ENCODE data around the gene HEMGN. TPM values are rescaled to one million over a fixed set of nuclear protein-coding genes. Genes with fewer than 3 reads are reported as not detected.
"Not testable (repeated sequence)": the region's sequence is repeated elsewhere in the genome, so short reads cannot be mapped to it uniquely, and the experiment has no call there.

Gene HEMGN
- total and polyA plus RNA-seq, 10 donors = 0.13 to 26.6 (median 1.8) TPM

DNA sequence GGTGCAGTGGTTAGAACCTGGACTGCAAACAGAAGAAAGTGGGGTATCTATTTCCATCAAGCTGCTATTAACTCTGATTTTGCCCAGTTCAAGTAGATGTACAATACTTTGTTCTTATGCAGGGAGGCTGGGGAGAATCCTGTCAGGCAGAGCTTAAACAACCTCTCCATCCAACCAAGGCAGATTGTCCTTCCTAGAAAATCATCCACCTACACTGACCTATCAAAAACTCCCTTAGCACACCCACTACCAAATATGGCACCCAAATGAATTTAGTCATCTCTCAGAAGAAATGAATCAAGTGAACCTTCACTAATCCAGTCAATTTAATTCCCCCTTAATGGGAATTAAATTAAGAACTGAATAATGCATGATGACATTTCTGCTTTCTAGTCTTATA is 18.4 kb upstream of the HEMGN start:
- Histone ChIP-seq H3K4me1 (no peaks in the 10 kb centered on the region), H3K27me3 (replicated peaks in 1 of 7) (peaks cover 0 to 11% (median 0%) of the 10 kb centered on the region in 7 donors), H3K27ac (no peak overlapping the region), H3K4me3 (no peak overlapping the region), H3K36me3 (no peaks in the 10 kb centered on the region), H3K9me3 (no peaks in the 10 kb centered on the region)
- TF ChIP-seq POLR2A (IDR thresholded peaks at IDR 0.05) = no peak
- no peak for TF ChIP-seq POLR2AphosphoS5 (IDR thresholded peaks at IDR 0.05)
- TF ChIP-seq, protein P1, sequence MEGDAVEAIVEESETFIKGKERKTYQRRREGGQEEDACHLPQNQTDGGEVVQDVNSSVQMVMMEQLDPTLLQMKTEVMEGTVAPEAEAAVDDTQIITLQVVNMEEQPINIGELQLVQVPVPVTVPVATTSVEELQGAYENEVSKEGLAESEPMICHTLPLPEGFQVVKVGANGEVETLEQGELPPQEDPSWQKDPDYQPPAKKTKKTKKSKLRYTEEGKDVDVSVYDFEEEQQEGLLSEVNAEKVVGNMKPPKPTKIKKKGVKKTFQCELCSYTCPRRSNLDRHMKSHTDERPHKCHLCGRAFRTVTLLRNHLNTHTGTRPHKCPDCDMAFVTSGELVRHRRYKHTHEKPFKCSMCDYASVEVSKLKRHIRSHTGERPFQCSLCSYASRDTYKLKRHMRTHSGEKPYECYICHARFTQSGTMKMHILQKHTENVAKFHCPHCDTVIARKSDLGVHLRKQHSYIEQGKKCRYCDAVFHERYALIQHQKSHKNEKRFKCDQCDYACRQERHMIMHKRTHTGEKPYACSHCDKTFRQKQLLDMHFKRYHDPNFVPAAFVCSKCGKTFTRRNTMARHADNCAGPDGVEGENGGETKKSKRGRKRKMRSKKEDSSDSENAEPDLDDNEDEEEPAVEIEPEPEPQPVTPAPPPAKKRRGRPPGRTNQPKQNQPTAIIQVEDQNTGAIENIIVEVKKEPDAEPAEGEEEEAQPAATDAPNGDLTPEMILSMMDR (IDR thresholded peaks at IDR 0.05 in 8 of 11, conservative IDR thresholded peaks at IDR 0.05 in 3 of 11) = no peak
- no peak for DNase-seq
- intact Hi-C loops (cut with DNase I; ENCODE audit: low total_unique reads) = no loop called here

GRCh38 chr9:97954550-97954989 is 16.6 kb upstream of the HEMGN start:
- Histone ChIP-seq H3K9me3 (peaks cover 0 to 8% (median 0%) of the 10 kb centered on the region in 8 donors), H3K4me1 (no peaks in the 10 kb centered on the region), H3K36me3 (no peaks in the 10 kb centered on the region), H3K4me3 (no peak overlapping the region), H3K27me3 (replicated peaks in 1 of 7) (peaks cover 0 to 20% (median 0%) of the 10 kb centered on the region in 7 donors), H3K27ac (no peak overlapping the region)
- DNase-seq = no peak
- intact Hi-C loops (cut with DNase I; ENCODE audit: low total_unique reads) = no loop called here
- TF ChIP-seq POLR2AphosphoS5 (IDR thresholded peaks at IDR 0.05) (no peak), POLR2A (IDR thresholded peaks at IDR 0.05) (no peak)
- TF ChIP-seq, protein P1 (IDR thresholded peaks at IDR 0.05 in 8 of 11, conservative IDR thresholded peaks at IDR 0.05 in 3 of 11) = peak; percentile 31 to 74 (median 56)

DNA sequence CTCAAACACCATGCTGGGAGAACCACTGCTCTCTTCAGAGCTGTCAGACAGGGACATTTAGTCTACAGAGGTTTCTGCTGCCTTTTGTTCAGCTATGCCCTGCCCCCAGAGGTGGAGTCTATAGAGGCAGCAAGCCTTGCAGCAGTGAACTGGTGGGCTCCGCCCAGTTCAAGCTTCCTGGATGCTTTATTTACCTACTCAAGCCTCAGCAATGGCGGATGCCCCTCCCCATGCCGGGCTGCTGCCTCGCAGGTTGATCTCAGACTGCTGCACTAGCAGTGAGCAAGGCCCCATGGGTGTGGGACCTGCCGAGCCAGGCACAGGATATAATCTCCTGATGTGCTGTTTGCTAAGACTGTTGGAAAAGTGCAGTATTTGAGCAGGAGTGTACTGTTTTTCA is 12.9 kb upstream of the HEMGN start:
- WGBS, 5 donors = 82 to 89% (median 85%) methylated on average over 5 of the region's 5 CpGs; no CpG with 5 or more reads in 1 of the 5 donors
- intact Hi-C loops (cut with DNase I; ENCODE audit: low total_unique reads); H3K4me3 ChIP-seq; H3K36me3 ChIP-seq; DNase-seq; H3K27ac ChIP-seq; H3K9me3 ChIP-seq; H3K4me1 ChIP-seq: not testable (repeated sequence)
- peaks cover 0 to 20% (median 0%) of the 10 kb centered on the region in 7 donors for H3K27me3 ChIP-seq (replicated peaks in 1 of 7)

GRCh38 chr9:97947094-97947493 is 9.1 kb upstream of the HEMGN start:
- not testable (repeated sequence) for H3K27ac ChIP-seq, DNase-seq
- WGBS, 5 donors = 49 to 64% (median 53%) methylated on average over 2 of the region's 2 CpGs

DNA sequence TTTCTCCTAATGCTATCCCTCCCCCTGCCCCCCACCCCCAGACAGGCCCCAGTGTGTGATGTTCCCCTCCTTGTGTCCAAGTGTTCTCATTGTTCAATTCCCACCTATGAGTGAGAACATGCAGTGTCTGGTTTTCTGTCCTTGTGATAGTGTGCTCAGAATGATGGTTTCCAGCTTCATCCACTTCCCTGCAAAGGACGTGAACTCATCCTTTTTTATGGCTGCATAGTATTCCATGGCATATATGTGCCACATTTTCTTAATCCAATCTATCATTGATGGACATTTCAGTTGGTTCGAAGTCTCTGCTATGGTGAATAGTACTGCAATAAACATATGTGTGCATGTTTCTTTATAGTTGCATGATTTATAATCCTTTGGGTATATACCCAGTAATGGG is 7.5 kb upstream of the HEMGN start:
- H3K4me1 ChIP-seq; H3K9me3 ChIP-seq; intact Hi-C loops (cut with DNase I; ENCODE audit: low total_unique reads); H3K4me3 ChIP-seq; H3K27me3 ChIP-seq (replicated peaks in 1 of 7); H3K27ac ChIP-seq; DNase-seq; H3K36me3 ChIP-seq: not testable (repeated sequence)
- 85 to 93% (median 88%) methylated on average over 2 of the region's 2 CpGs for WGBS, 5 donors

More at GRCh38 chr9:97947094-97947493, 9.1 kb upstream of the HEMGN start:
- H3K36me3 ChIP-seq; H3K9me3 ChIP-seq; H3K4me3 ChIP-seq; intact Hi-C loops (cut with DNase I; ENCODE audit: low total_unique reads); H3K4me1 ChIP-seq: not testable (repeated sequence)
- H3K27me3 ChIP-seq (replicated peaks in 1 of 7) = peaks cover 0 to 16% (median 0%) of the 10 kb centered on the region in 7 donors

GRCh38 chr9:97944612-97945011 is 6.6 kb upstream of the HEMGN start:
- H3K27ac ChIP-seq = no peak overlapping the region
- WGBS, 5 donors = 79 to 94% (median 91%) methylated on average over 3 of the region's 3 CpGs
- no peak for DNase-seq
- H3K4me1 ChIP-seq = no peaks in the 10 kb centered on the region
- TF ChIP-seq POLR2AphosphoS5 (IDR thresholded peaks at IDR 0.05) (no peak), POLR2A (IDR thresholded peaks at IDR 0.05) (no peak)
- TF ChIP-seq, protein P1 (IDR thresholded peaks at IDR 0.05 in 8 of 11, conservative IDR thresholded peaks at IDR 0.05 in 3 of 11) = no peak
- H3K4me3 ChIP-seq = no peak overlapping the region
- H3K36me3 ChIP-seq = no peaks in the 10 kb centered on the region
- H3K27me3 ChIP-seq (replicated peaks in 1 of 7) = no peaks in the 10 kb centered on the region
- intact Hi-C loops (cut with DNase I; ENCODE audit: low total_unique reads) = no loop called here
- H3K9me3 ChIP-seq = peaks cover 0 to 4% (median 0%) of the 10 kb centered on the region in 8 donors
